Activated CD4-positive, alpha-beta T cell treated with anti-CD3 and anti-CD28 coated beads for 36 hours (primary cell): ENCODE data around the gene HOXC12. TPM values are rescaled to one million over a fixed set of nuclear protein-coding genes. Genes with fewer than 3 reads are reported as not detected.

Experiments
- ATAC-seq: fragments of 200-7000 bp; cut with Tn5 transposase; one replicate; pipeline ENCODE4 v1.10.0; 2021; ENCODE audit warnings: mild to moderate bottlenecking, moderate library complexity
- CTCF ChIA-PET: fragments of 350-600 bp; sonication (Branson Sonifier 250); formaldehyde crosslinking; loops from one replicate; lab custom pipeline; 2021; ENCODE audit warnings: antibody characterized with exemption; lab: Charles Lee
- POLR2A ChIA-PET: fragments of 350-600 bp; sonication (Branson Sonifier 250); formaldehyde crosslinking; loops from one replicate; lab custom pipeline; 2021; ENCODE audit warnings: antibody characterized with exemption, inconsistent platforms; lab: Charles Lee
- DNase-seq: peaks from one replicate; pipeline ENCODE4 v3.0.0-alpha.2; 2020
- H3K27ac Mint-ChIP-seq: one replicate; pipeline ENCODE4 v1.8.0; 2021; ENCODE audit warnings: mixed read lengths
- H3K27me3 Mint-ChIP-seq: one replicate; pipeline ENCODE4 v1.8.0; 2021; ENCODE audit warnings: mixed read lengths
- H3K36me3 Mint-ChIP-seq: one replicate; pipeline ENCODE4 v1.8.0; 2021; ENCODE audit warnings: low read depth, mixed read lengths
- H3K4me1 Mint-ChIP-seq: one replicate; pipeline ENCODE4 v1.8.0; 2021; ENCODE audit warnings: mixed read lengths
- H3K4me3 Mint-ChIP-seq: one replicate; pipeline ENCODE4 v1.8.0; 2021; ENCODE audit warnings: mild to moderate bottlenecking, moderate library complexity, mixed read lengths
- H3K9me3 Mint-ChIP-seq: one replicate; pipeline ENCODE4 v1.8.0; 2021; ENCODE audit warnings: low read depth, mixed read lengths
- intact Hi-C, 2 experiments: fragments of 100-400 bp; cut with DNase I in 1 of 2; cut with micrococcal nuclease in 1 of 2; formaldehyde crosslinking; loops; one replicate each; pipeline versions ENCODE4 v1.14.2 to v1.15.1; 2022 to 2024; cut with DNase I, micrococcal nuclease
- total RNA-seq, 2 experiments: library from RNA; stranded (reverse); gene quantifications; one replicate each; pipeline ENCODE4 v1.2.3, GENCODE V29; 2021

Gene HOXC12
- total RNA-seq, 2 experiments from 2014 or later = not detected

DNA sequence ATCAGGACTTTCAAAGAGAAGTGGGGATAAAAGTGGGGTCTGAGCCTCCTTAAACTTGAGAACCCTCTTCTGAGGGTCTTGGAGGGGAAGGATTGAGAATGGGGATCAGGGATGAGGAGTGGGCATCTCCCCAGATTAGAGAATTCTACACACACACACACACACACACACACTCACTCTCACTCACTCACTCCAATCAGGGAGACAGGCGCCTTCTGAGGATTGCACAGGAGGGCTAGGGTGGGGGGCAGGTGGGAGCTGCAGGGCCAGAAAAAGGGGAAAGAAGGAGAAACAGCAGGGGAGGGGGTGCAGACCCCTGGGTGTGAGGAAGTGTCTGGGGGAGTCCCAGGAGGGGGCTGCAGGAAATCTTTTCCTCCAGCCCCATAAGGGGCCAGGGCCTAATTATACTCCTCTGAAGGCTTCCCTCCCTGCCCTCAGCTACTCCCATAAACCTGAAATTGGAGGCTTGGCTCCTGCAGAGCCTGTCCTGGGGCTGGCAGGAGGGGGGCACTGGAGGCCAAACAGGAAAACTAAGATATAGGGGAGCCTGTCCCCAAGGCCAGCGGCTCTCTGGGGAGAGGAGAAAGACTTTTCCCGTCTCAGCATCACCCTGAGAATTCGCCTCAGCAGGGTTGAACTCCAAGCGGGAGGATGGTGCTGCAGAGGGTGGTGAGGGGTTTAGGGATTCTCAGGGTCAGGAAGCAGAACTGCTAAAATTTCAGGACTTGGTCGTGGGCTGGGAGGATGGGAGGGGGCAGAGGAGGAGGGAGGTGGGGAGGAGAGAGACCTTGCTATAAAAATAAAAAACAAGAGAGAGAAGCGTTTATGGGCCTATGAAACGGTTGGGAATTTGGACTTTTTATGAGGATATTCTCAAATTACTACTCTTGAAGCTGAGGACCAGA is 46.8 kb downstream of the HOXC12 start:
- no peak for ATAC-seq
- Mint-ChIP-seq H3K36me3 (no peaks in the 10 kb centered on the region), H3K4me1 (peaks cover 20% of the 10 kb centered on the region), H3K27me3 (peaks cover 86% of the 10 kb centered on the region), H3K4me3 (no peak overlapping the region), H3K27ac (no peak overlapping the region), H3K9me3 (no peaks in the 10 kb centered on the region)
- ChIA-PET CTCF (interaction anchor here (0.6 to 3.8 kb wide), 8 partner anchors 11 to 353 kb away, joined by 3 to 17 read pairs (median 4); partner anchors contain the start of gene HOXC10), POLR2A (no interaction called here)
- DNase-seq = no peak
- intact Hi-C loops = no loop called here

DNA sequence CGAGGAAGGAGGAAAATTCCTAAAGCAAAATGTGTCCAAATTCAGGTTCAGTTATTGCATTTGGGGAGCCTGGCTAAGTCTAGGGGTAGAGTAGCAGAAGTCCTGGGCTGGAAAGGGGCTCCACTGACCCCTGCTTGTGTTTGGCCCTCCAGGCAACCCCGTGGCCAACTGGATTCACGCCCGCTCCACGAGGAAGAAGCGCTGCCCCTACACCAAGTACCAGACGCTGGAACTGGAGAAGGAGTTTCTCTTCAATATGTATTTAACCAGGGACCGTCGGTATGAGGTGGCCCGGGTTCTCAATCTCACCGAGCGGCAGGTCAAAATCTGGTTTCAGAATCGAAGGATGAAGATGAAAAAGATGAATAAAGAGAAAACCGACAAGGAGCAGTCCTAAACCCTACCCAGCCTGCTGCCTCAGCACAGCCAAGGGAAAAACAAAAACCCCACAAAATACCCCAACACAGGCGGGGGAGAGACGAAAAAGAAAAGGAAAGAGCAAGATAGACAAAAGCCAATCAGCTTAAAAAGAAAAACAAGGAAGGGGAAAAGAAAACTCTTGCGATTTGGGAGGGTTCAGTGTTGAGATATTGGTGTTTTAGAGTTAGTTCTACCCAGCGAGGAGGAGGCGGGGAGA is 47.7 kb downstream of the HOXC12 start:
- H3K27me3 Mint-ChIP-seq = peaks cover 90% of the 10 kb centered on the region
- ATAC-seq = no peak
- no peaks in the 10 kb centered on the region for H3K9me3 Mint-ChIP-seq
- H3K36me3 Mint-ChIP-seq = no peaks in the 10 kb centered on the region
- no peak overlapping the region for H3K27ac Mint-ChIP-seq
- no peak for DNase-seq
- H3K4me3 Mint-ChIP-seq = no peak overlapping the region
- ChIA-PET CTCF (interaction anchor here (0.6 to 1.8 kb wide), 8 partner anchors 11 to 354 kb away, joined by 3 to 5 read pairs (median 3); no protein-coding TSS in a partner anchor), POLR2A (no interaction called here)
- intact Hi-C loops = no loop called here
- H3K4me1 Mint-ChIP-seq = peaks cover 23% of the 10 kb centered on the region

DNA sequence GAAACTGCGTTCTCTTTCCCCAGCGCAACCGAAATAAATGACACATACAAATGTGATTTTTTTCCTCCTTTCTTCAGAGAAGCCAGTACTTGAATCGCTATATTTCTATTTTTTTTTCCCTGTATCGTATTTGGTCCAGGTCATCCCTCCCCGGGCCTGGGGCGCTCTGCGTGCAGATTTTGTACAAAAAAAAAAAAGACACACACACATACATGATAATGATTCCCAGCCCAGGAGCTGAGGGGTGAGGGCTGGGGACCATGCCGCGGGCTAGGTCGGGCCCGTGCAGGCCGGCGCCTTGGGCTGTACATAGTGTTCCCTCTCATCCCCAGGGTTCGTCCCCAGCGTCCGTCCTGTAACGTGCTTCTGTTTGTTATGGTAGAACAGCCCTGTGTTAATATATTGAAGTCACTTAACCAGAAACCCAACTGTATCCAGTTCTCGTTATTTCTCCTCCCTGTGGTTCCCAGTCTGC is 48.2 kb downstream of the HOXC12 start:
- POLR2A ChIA-PET = no interaction called here
- peaks cover 19% of the 10 kb centered on the region for H3K4me1 Mint-ChIP-seq
- H3K4me3 Mint-ChIP-seq = no peak overlapping the region
- H3K36me3 Mint-ChIP-seq = no peaks in the 10 kb centered on the region
- intact Hi-C loops = no loop called here
- CTCF ChIA-PET = interaction anchor here (1.1 to 4.6 kb wide), 3 partner anchors 28 to 189 kb away, joined by 3 to 32 read pairs (median 5); no protein-coding TSS in a partner anchor
- ATAC-seq (no peak), DNase-seq (no peak)
- H3K9me3 Mint-ChIP-seq = no peaks in the 10 kb centered on the region
- H3K27me3 Mint-ChIP-seq = peaks cover 90% of the 10 kb centered on the region
- no peak overlapping the region for H3K27ac Mint-ChIP-seq

DNA sequence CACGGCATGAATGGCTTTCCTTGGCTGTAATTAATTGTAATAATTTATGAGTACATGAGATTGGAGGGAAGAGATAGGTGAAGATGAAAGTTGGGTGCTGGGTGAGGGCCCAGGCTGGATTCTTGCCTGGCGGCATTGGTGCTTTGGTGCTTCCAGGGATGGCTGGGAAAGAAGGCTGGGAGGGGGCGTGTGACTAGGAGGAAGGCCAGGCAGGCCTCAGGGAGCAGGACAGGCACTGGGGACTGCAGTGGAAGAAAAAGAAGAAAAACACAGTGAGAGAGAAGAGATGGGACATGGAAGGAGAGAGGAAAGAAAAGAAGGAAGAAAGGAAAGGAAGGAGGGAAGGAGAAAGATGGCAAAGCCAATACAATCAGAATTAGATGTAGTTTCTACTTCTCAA is 48.9 kb downstream of the HOXC12 start:
- H3K27me3 Mint-ChIP-seq = peaks cover 89% of the 10 kb centered on the region
- no peaks in the 10 kb centered on the region for H3K36me3 Mint-ChIP-seq
- H3K9me3 Mint-ChIP-seq = no peaks in the 10 kb centered on the region
- no peak for ATAC-seq
- peaks cover 19% of the 10 kb centered on the region for H3K4me1 Mint-ChIP-seq
- POLR2A ChIA-PET = no interaction called here
- no peak overlapping the region for H3K4me3 Mint-ChIP-seq
- no peak overlapping the region for H3K27ac Mint-ChIP-seq
- CTCF ChIA-PET = interaction anchor here (1.1 to 6.4 kb wide), 5 partner anchors 27 to 197 kb away, joined by 3 to 71 read pairs (median 8); partner anchors contain the start of gene HOXC5
- no peak for DNase-seq
- intact Hi-C loops = loop anchor here in 1 of 2 experiments (2.0 kb wide), 1 partner anchor 15 kb away; no protein-coding TSS in a partner anchor

DNA sequence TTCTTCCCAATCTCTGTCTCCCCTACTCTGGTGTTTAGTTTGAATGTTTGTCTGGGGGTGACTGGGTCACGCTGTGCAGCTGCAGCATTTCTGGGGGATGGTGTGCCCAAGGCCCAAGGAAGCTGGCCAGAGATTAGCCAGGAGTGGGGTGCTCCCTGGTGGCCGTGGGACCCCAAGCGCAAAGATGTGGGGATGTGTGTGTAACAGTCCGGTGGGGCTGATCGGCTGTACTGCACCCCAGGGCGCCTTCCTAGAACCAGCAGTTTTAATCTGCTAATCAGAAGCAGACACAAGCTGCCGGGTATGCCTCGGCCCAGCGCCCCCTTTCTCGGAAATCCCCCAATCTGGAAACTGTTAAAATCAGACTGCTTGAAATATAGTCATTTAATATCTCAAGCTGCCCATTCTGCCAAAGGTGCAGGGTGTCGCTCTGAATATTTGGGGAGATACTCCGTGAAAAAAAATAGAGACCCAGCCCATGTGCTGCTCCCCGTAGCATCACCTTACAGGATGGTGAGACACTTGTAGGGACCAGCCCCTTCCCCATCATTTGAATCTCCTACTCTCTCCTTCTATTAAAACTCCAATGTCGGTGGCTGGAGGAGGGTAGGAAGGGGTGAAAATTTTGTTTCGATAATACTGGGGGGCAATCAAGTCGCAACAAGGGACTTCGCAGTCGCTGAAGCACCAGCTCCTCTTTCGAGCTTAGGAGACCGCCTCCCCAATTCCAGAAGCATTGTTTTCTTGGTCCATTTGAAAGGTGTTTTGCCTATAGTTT is 49.5 kb downstream of the HOXC12 start:
- no peak for ATAC-seq
- no peaks in the 10 kb centered on the region for H3K9me3 Mint-ChIP-seq
- DNase-seq = no peak
- intact Hi-C loops = loop anchor here in 1 of 2 experiments (2.0 kb wide), 1 partner anchor 15 kb away; no protein-coding TSS in a partner anchor
- peaks cover 86% of the 10 kb centered on the region for H3K27me3 Mint-ChIP-seq
- ChIA-PET POLR2A (no interaction called here), CTCF (interaction anchor here (0.5 to 6.4 kb wide), 10 partner anchors 27 to 209 kb away, joined by 3 to 71 read pairs (median 5); partner anchors contain the start of gene HOXC5)
- no peak overlapping the region for H3K27ac Mint-ChIP-seq
- peaks cover 21% of the 10 kb centered on the region for H3K4me1 Mint-ChIP-seq
- no peaks in the 10 kb centered on the region for H3K36me3 Mint-ChIP-seq
- H3K4me3 Mint-ChIP-seq = no peak overlapping the region

DNA sequence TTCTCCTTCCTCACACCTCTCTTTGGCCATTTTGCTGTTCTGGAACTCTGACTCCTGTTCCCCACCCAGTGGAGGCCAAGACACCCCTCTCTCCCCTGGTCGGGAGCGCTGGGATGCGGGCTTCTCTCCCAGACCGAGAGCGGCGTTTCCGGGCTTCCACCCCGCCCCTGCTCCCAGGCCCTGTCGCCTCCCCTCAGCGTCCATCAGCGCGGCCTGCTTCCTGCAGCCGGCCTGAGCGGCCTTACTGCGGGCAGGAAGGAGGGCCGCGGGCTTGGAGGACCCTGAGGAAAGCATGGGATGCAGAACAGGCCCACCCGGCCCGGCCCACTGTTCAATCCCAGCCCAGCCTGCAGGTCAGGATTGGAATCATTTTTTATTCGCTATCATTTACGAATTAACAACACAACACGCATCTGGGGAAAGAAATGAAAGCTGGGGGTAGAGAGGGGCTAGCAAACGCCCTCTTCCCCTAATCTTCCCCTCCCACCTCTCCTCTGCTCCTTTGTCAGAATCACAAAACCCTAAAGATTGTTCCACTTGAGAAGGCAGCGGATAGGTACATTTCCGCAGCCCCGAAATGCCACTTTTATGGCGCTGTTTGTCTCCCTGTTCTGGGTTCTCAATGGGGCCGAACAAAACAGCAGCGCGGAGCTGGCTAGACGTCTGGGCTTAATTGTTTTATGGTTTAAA is 50.3 kb downstream of the HOXC12 start:
- intact Hi-C loops = loop anchor here in 1 of 2 experiments (2.0 to 5.0 kb wide), 2 partner anchors 16 to 42 kb away; no protein-coding TSS in a partner anchor
- Mint-ChIP-seq H3K27me3 (peaks cover 89% of the 10 kb centered on the region), H3K4me1 (peaks cover 28% of the 10 kb centered on the region), H3K27ac (no peak overlapping the region), H3K36me3 (no peaks in the 10 kb centered on the region), H3K4me3 (peak overlapping the region; percentile 33), H3K9me3 (no peaks in the 10 kb centered on the region)
- CTCF ChIA-PET = interaction anchor here (0.5 to 6.4 kb wide), 23 partner anchors 8 to 499 kb away, joined by 3 to 71 read pairs (median 4); partner anchors contain the start of genes HOXC10, HOXC5 and HOXC6
- ATAC-seq (no peak), DNase-seq (no peak)
- POLR2A ChIA-PET = no interaction called here

DNA sequence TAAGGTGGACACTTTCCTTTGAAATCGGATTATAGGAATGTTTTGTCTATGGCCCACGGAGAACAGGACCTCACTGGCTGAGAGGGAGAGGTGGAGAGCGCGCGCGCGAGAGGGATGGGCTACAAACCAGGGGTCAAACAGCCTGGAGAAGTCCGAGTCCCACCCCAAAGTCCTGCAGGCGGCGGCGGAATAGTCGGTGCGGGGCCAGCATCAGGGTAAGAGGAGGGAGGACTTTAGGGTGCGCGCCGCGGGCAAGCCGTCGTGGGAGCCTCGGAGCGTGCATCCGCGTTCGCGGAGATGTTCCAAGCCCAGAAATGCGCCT is 50.8 kb downstream of the HOXC12 start:
- ChIA-PET POLR2A (no interaction called here), CTCF (interaction anchor here (0.6 to 6.4 kb wide), 28 partner anchors 8 to 499 kb away, joined by 3 to 71 read pairs (median 4); partner anchors contain the start of genes HOXC10, HOXC5 and HOXC6)
- Mint-ChIP-seq H3K27ac (no peak overlapping the region), H3K4me3 (peak overlapping the region; percentile 33), H3K4me1 (peaks cover 28% of the 10 kb centered on the region), H3K27me3 (peaks cover 88% of the 10 kb centered on the region), H3K36me3 (no peaks in the 10 kb centered on the region), H3K9me3 (no peaks in the 10 kb centered on the region)
- no peak for ATAC-seq
- DNase-seq = no peak
- intact Hi-C loops = loop anchor here in 1 of 2 experiments (2.0 to 5.0 kb wide), 2 partner anchors 17 to 42 kb away; no protein-coding TSS in a partner anchor

DNA sequence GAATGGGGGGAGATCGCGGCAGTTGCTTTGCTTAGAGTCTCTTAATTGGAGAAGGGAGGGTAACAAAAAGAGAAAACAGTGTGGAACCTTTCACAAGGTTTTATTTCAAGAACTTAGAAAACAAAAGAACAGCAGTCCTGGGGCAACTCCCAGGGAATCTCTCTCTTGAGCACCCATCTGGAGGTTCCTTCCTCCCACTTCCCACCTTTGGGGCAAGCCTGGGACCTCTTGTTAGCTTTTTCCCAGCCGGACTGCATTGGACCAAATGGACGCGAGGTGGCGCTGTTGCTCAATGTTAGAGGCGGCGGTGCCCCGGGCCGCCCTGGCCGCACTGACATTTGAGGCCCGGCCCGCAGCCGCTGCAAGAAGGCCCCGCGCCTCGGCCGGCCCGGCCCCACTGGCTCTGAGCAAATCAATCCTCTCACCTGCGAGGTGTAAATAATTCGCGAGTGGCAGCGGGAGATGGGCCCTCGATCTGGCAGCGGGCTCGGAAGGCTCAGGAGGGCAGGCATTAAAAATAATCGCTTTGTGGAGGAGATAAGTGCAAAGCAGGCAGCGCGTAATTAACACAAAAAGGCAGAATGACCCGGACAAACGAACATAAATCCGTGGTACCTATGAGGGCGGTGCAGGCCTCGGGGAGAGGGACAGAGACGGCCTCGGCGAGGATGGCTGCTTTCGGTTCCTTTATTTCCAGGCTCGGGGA is 51.3 kb downstream of the HOXC12 start:
- Mint-ChIP-seq H3K36me3 (no peaks in the 10 kb centered on the region), H3K4me3 (peak overlapping the region; percentile 46), H3K9me3 (no peaks in the 10 kb centered on the region), H3K27ac (no peak overlapping the region), H3K4me1 (peaks cover 28% of the 10 kb centered on the region), H3K27me3 (peaks cover 87% of the 10 kb centered on the region)
- ATAC-seq (peak; percentile 81), DNase-seq (peak; percentile 91)
- POLR2A ChIA-PET = no interaction called here
- CTCF ChIA-PET = interaction anchor here (0.6 to 6.4 kb wide), 30 partner anchors 9 to 498 kb away, joined by 3 to 71 read pairs (median 4); partner anchors contain the start of genes HOXC10, HOXC5 and HOXC6
- intact Hi-C loops = loop anchor here (1.0 to 5.0 kb wide), 10 partner anchors 17 to 202 kb away; partner anchors contain the start of gene HOXC4 (in 1 of the 2)

DNA sequence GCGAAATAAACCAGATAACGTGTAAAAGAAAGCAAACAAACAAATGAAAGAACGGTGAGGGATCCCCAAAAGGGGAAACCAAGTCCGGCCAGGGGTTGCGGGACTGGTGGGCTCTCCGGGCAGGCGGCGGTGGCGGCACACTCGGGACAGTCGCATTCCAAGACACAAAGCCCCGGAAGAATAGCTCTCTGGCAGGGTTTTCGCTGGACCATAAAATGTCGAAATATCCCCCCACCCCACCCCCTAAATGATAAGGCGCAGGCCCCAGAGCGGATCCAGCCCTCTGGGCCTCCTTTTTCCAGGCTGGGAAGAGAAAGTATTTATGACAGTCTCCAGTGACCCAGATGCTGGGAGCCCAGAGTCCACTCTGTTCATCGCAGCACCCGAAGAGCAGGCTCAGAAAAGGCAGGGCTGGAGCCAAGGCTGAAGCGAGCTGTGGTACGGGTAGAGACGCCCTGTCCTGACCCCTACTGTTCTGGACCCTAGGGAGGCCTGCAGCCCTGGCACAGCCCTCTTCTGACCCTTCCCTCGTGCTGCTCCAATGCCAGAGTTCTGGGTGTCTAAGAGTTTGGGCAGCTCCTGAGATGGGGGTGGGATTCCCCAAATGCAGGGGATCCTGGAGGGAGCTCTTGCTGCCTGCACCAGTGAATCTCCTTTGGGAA is 52.0 kb downstream of the HOXC12 start:
- H3K36me3 Mint-ChIP-seq = no peaks in the 10 kb centered on the region
- H3K27ac Mint-ChIP-seq = no peak overlapping the region
- no peak for ATAC-seq
- CTCF ChIA-PET = interaction anchor here (0.6 to 6.4 kb wide), 22 partner anchors 9 to 362 kb away, joined by 3 to 71 read pairs (median 5); partner anchors contain the start of gene HOXC10
- POLR2A ChIA-PET = no interaction called here
- intact Hi-C loops = loop anchor here (1.0 to 5.0 kb wide), 9 partner anchors 16 to 202 kb away; partner anchors contain the start of gene HOXC4 (in 1 of the 2)
- H3K4me3 Mint-ChIP-seq = peak overlapping the region; percentile 46
- DNase-seq = no peak
- peaks cover 35% of the 10 kb centered on the region for H3K4me1 Mint-ChIP-seq
- H3K9me3 Mint-ChIP-seq = no peaks in the 10 kb centered on the region
- H3K27me3 Mint-ChIP-seq = peaks cover 87% of the 10 kb centered on the region
